Neural crest cell (in vitro differentiated cells): Measurements from ENCODE around the gene RPP25L. TPM values are rescaled to one million over a fixed set of nuclear protein-coding genes. Genes with fewer than 3 reads are reported as not detected.

Experiments used
- DNase-seq: peaks from one replicate; pipeline ENCODE4 v3.0.0; 2021; ENCODE audit warnings: low read depth, mixed read lengths, low spot score
- H3K27ac Mint-ChIP-seq: one replicate; pipeline ENCODE4 v1.8.0; 2021; ENCODE audit warnings: mild to moderate bottlenecking, mixed read lengths; ENCODE audit not compliant: unreplicated experiment
- H3K27me3 Mint-ChIP-seq: 2 replicates; pipeline ENCODE4 v1.8.0; 2021; ENCODE audit warnings: low read depth, mild to moderate bottlenecking, mixed read lengths
- H3K36me3 Mint-ChIP-seq: 2 replicates; pipeline ENCODE4 v1.8.0; 2021; ENCODE audit warnings: low read depth, mild to moderate bottlenecking, mixed read lengths
- H3K4me1 Mint-ChIP-seq: 2 replicates; pipeline ENCODE4 v1.8.0; 2021; ENCODE audit warnings: mixed read lengths
- H3K4me3 Mint-ChIP-seq: one replicate; pipeline ENCODE4 v1.8.0; 2021; ENCODE audit warnings: mild to moderate bottlenecking, mixed read lengths
- H3K9me3 Mint-ChIP-seq: 2 replicates; pipeline ENCODE4 v1.8.0; 2021; ENCODE audit warnings: mixed read lengths
- total RNA-seq: library from RNA; stranded (reverse); gene quantifications from 2 replicates; pipeline ENCODE4 v1.2.1, GENCODE V29; 2021
- TF ChIP-seq, protein P1 (sequence below): fragments of 200-600 bp; sonication (generic); conservative IDR thresholded peaks from 2 replicates; pipeline ENCODE4 v1.5.0; 2021; ENCODE audit warnings: antibody characterized with exemption, mild to moderate bottlenecking

Gene RPP25L
- total RNA-seq, 1 donor from 2014 or later = 22.7 TPM

DNA sequence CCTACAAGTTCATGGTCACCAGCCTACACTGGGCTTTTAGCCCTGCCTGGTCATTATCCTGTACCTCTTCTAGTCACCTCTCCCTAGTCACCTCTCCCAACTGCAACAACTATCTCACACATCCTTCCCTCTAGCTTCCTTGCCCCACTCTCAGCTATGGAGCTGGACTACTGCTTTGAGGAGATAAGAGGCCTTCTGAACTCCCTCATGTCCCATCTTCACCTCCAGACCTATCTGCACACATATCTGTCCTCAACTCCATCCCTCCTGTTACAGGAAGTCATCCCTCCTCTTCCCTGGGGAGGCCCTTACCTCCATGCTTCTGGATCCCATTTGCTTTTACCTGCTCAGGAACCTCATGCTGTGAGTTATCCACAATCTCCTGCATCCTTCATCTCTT lies 5.7 kb downstream of the RPP25L start:
- no peaks in the 10 kb centered on the region for H3K36me3 Mint-ChIP-seq
- H3K27ac Mint-ChIP-seq = no peak overlapping the region
- H3K4me3 Mint-ChIP-seq = no peak overlapping the region
- TF ChIP-seq, protein P1, sequence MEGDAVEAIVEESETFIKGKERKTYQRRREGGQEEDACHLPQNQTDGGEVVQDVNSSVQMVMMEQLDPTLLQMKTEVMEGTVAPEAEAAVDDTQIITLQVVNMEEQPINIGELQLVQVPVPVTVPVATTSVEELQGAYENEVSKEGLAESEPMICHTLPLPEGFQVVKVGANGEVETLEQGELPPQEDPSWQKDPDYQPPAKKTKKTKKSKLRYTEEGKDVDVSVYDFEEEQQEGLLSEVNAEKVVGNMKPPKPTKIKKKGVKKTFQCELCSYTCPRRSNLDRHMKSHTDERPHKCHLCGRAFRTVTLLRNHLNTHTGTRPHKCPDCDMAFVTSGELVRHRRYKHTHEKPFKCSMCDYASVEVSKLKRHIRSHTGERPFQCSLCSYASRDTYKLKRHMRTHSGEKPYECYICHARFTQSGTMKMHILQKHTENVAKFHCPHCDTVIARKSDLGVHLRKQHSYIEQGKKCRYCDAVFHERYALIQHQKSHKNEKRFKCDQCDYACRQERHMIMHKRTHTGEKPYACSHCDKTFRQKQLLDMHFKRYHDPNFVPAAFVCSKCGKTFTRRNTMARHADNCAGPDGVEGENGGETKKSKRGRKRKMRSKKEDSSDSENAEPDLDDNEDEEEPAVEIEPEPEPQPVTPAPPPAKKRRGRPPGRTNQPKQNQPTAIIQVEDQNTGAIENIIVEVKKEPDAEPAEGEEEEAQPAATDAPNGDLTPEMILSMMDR = no peak
- H3K9me3 Mint-ChIP-seq = no peaks in the 10 kb centered on the region
- DNase-seq = no peak
- peaks cover 15% of the 10 kb centered on the region for H3K4me1 Mint-ChIP-seq
- peaks cover 9% of the 10 kb centered on the region for H3K27me3 Mint-ChIP-seq

DNA sequence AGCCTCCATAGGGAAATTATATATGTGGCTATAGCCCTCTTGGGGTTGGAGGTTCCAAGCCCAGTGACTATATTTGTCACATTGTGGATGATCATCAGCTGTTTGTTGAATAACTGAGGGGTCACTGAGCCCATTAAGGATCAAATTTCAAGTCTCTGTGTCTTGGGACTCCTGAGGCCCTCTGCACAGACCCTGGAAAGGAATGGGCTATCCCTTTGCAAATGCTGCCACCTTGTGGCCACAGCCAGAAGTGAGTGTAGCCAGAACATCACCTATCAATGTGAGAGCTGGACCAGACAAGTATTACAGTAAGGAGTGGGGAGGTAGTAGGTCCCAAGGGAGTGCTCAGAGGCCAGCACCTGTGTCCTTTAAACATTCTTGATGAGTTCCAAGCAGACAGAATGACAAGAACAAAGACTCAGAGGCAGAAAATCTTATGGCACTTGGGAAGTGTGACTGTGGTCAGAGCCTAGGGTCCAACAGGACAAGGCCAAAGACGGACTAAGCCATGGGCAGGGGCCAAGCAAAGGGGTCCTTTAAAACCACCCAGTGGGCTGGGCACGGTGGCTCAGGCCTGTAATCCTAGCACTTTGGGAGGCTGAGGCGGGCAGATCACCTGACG lies 8.2 kb downstream of the RPP25L start:
- H3K4me1 Mint-ChIP-seq = peaks cover 6% of the 10 kb centered on the region
- no peak overlapping the region for H3K4me3 Mint-ChIP-seq
- H3K27ac Mint-ChIP-seq = no peak overlapping the region
- peaks cover 9% of the 10 kb centered on the region for H3K27me3 Mint-ChIP-seq
- TF ChIP-seq, protein P1 = peak; percentile 97
- no peaks in the 10 kb centered on the region for H3K36me3 Mint-ChIP-seq
- H3K9me3 Mint-ChIP-seq = no peaks in the 10 kb centered on the region
- peak; percentile 96 for DNase-seq

DNA sequence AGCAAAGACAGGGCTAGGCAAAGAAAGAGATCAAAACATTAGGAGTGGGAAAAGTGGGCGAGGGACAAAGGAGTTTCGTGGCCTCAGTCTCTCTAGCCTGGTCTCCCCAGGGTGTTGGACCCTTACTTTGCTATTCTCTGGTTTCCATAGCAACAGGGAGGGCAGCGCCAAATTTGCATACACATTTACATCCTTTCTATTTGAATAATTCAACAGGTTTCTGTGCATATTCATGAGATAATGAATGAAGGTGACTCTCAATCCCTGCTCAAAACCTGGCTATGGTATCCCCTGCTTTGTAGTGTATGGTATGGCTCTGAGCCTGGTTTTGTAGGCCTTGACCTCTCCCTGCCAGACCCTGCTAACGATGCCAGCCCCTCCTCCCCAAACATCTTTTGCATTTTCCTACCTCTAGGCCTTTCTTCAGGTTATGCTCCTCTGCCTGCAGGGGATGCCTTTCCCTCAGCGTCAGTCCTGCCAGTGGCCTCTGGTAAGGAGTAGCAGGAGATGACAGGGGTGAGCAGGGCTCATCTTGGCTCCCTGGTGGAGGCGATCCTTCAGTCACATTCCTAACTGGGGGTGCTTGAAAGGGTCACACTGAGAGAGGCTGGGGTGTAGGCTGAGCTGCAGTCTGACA lies 9.8 kb downstream of the RPP25L start:
- peaks cover 13% of the 10 kb centered on the region for H3K27me3 Mint-ChIP-seq
- H3K36me3 Mint-ChIP-seq = no peaks in the 10 kb centered on the region
- H3K4me1 Mint-ChIP-seq = peaks cover 6% of the 10 kb centered on the region
- TF ChIP-seq, protein P1 = no peak
- H3K4me3 Mint-ChIP-seq = no peak overlapping the region
- no peak for DNase-seq
- no peaks in the 10 kb centered on the region for H3K9me3 Mint-ChIP-seq
- H3K27ac Mint-ChIP-seq = no peak overlapping the region

DNA sequence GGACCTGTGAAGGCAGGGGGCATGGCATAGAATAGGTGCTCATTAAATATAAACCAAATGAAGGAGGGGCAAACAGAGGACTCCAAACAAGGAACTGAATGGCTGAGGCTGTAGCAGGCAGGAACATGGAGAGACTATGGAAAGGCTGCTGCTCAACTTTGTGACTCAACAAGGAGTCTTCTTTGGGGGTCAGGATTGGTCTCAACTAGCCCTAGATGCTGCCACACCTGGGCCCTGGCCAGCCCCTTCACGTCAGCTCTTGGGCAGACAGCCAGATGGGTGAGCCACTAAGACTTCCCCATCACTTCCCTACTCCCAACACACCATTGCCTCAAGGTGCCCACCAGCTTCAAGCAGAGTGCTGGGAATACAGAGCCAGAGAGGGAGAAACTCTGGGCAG lies 11.0 kb downstream of the RPP25L start:
- H3K27ac Mint-ChIP-seq = no peak overlapping the region
- H3K27me3 Mint-ChIP-seq = peaks cover 13% of the 10 kb centered on the region
- peaks cover 6% of the 10 kb centered on the region for H3K4me1 Mint-ChIP-seq
- H3K36me3 Mint-ChIP-seq = no peaks in the 10 kb centered on the region
- TF ChIP-seq, protein P1 = no peak
- H3K4me3 Mint-ChIP-seq = no peak overlapping the region
- DNase-seq = no peak
- H3K9me3 Mint-ChIP-seq = no peaks in the 10 kb centered on the region

DNA sequence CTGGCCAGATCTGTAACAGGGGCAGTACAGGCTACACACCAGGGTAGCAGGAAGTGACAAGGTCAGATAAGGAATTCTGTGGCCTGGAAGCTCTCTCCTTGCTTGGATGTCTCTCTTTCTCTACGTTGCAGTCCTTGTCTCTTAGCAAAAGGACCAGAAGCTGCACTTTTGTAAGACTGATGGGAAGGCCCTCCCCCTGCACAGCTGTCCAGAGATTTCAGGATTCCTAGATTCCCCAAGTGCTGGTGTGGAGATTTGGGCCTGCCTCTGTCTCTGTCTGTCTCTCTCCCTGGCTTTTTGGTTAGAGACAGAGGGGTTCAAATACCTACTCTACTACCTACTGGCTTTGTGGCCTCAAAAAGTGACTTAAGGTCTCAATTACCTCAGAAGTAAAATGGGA lies 12.4 kb downstream of the RPP25L start:
- no peak overlapping the region for H3K27ac Mint-ChIP-seq
- no peak overlapping the region for H3K4me3 Mint-ChIP-seq
- TF ChIP-seq, protein P1 = no peak
- no peak for DNase-seq
- no peaks in the 10 kb centered on the region for H3K9me3 Mint-ChIP-seq
- H3K36me3 Mint-ChIP-seq = no peaks in the 10 kb centered on the region
- peaks cover 6% of the 10 kb centered on the region for H3K4me1 Mint-ChIP-seq
- peaks cover 5% of the 10 kb centered on the region for H3K27me3 Mint-ChIP-seq
